ENCODE data around the gene SYDE2.

- TF ChIP-seq CTCF (conservative IDR thresholded peaks at IDR 0.05; ENCODE audit: low read depth, low read length) (no peak), EZH2 (IDR thresholded peaks at IDR 0.05; ENCODE audit: borderline replicate concordance, low read depth, low read length, poor library complexity, severe bottlenecking) (no peak)
These were observed 84.9 kb downstream of the SYDE2 start for GRCh38 chr1:85115933-85116332.

All from A673 (cell line).